IMR-90 (cell line): ENCODE measurements around the gene GPI. TPM values are rescaled to one million over a fixed set of nuclear protein-coding genes. Genes with fewer than 3 reads are reported as not detected.

ENCODE experiments used
- ATAC-seq: fragments of 200-7000 bp; cut with Tn5 transposase; 2 replicates; pipeline ENCODE4 v1.9.1; 2020; ENCODE audit warnings: low read depth, mild to moderate bottlenecking, moderate library complexity
- BruUV-seq: library from RNA; stranded (reverse); fragments of 400-500 nt; replicated peaks from 2 replicates; lab custom pipeline; 2021; lab: Mats Ljungman, UMichigan
- CTCF ChIA-PET: fragments of 300-600 bp; formaldehyde crosslinking; extraction: SDS; loops from one replicate; lab custom pipeline; 2021; ENCODE audit warnings: antibody characterized with exemption; lab: Yijun Ruan, JAX
- POLR2A ChIA-PET: fragments of 300-600 bp; sonication (Branson Sonifier 250); formaldehyde crosslinking; loops from one replicate; lab custom pipeline; 2022; ENCODE audit warnings: antibody characterized with exemption; ENCODE audit not compliant: unreplicated experiment; lab: Charles Lee
- DNase-seq: peaks from one replicate; pipeline ENCODE4 v3.0.0; 2013
- H2AFZ ChIP-seq: replicated peaks from 2 replicates; pipeline ENCODE3; 2013; ENCODE audit warnings: low read length, mild to moderate bottlenecking; ENCODE audit not compliant: poor library complexity
- H2AK5ac ChIP-seq: 2 replicates; pipeline ENCODE4 v1.6.1; 2013; ENCODE audit warnings: low read depth, low read length, inconsistent platforms
- H2AK9ac ChIP-seq: replicated peaks from 2 replicates; pipeline ENCODE3; 2013; ENCODE audit warnings: mild to moderate bottlenecking, low read depth, low read length, moderate library complexity; ENCODE audit not compliant: poor library complexity
- H2BK120ac ChIP-seq: 2 replicates; pipeline ENCODE4 v1.6.1; 2013; ENCODE audit warnings: low read depth, low read length, inconsistent platforms
- H2BK15ac ChIP-seq: 3 replicates; pipeline ENCODE4 v1.6.1; 2013; ENCODE audit warnings: low read depth, low read length, inconsistent platforms
- H2BK20ac ChIP-seq: 2 replicates; pipeline ENCODE4 v1.6.1; 2013; ENCODE audit warnings: low read depth, mild to moderate bottlenecking, inconsistent platforms, low read length, moderate library complexity
- H2BK5ac ChIP-seq: 2 replicates; pipeline ENCODE4 v1.6.1; 2013; ENCODE audit warnings: mild to moderate bottlenecking, low read depth, low read length, inconsistent platforms; ENCODE audit not compliant: poor library complexity, severe bottlenecking
- H3K14ac ChIP-seq: replicated peaks from 2 replicates; pipeline ENCODE4 v1.6.1; 2013; ENCODE audit warnings: low read depth, low read length, inconsistent platforms
- H3K18ac ChIP-seq: 2 replicates; pipeline ENCODE4 v1.6.1; 2013; ENCODE audit warnings: low read depth, low read length, control low read depth
- H3K23ac ChIP-seq: 2 replicates; pipeline ENCODE4 v1.6.1; 2013; ENCODE audit warnings: low read depth, low read length, inconsistent platforms
- H3K27ac ChIP-seq: 2 replicates; pipeline ENCODE4 v1.5.1; 2013; ENCODE audit warnings: mild to moderate bottlenecking, control low read depth, low read length; ENCODE audit not compliant: insufficient read depth
- H3K27me3 ChIP-seq: 2 replicates; pipeline ENCODE4 v1.6.1; 2013; ENCODE audit warnings: low read length; ENCODE audit not compliant: control insufficient read depth, insufficient read depth
- H3K36me3 ChIP-seq: 2 replicates; pipeline ENCODE4 v1.6.1; 2013; ENCODE audit warnings: low read length, mixed read lengths; ENCODE audit not compliant: control insufficient read depth, insufficient read depth
- H3K4ac ChIP-seq: 2 replicates; pipeline ENCODE4 v1.6.1; 2013; ENCODE audit warnings: low read depth, low read length, inconsistent platforms
- H3K4me1 ChIP-seq: 2 replicates; pipeline ENCODE4 v1.6.1; 2013; ENCODE audit warnings: low read length, mixed read lengths; ENCODE audit not compliant: control insufficient read depth, insufficient read depth
- H3K4me2 ChIP-seq: 2 replicates; pipeline ENCODE4 v1.6.1; 2013; ENCODE audit warnings: low read depth, mild to moderate bottlenecking, control low read depth, low read length, moderate library complexity
- H3K4me3 ChIP-seq: 2 replicates; pipeline ENCODE4 v1.5.1; 2013; ENCODE audit warnings: low read depth, mild to moderate bottlenecking, control low read depth, low read length, moderate library complexity; ENCODE audit not compliant: insufficient read depth
- H3K56ac ChIP-seq: 2 replicates; pipeline ENCODE4 v1.6.1; 2013; ENCODE audit warnings: low read length, inconsistent platforms; ENCODE audit not compliant: insufficient read depth; ENCODE audit errors: extremely low read depth
- H3K79me1 ChIP-seq, 2 experiments: 2 replicates each; pipeline ENCODE4 v1.6.1; 2013; ENCODE audit warnings: low read length in 2 of 2, inconsistent platforms in 1 of 2, low read depth in 1 of 2
- H3K9ac ChIP-seq: 2 replicates; pipeline ENCODE4 v1.6.1; 2013; ENCODE audit warnings: low read depth, low read length, control low read depth
- H3K9me1 ChIP-seq: 2 replicates; pipeline ENCODE4 v1.6.1; 2013; ENCODE audit warnings: low read length, inconsistent platforms; ENCODE audit not compliant: insufficient read depth
- H3K9me3 ChIP-seq: 2 replicates; pipeline ENCODE4 v1.6.1; 2013; ENCODE audit warnings: low read length; ENCODE audit not compliant: control insufficient read depth, insufficient read depth
- H4K20me1 ChIP-seq: 2 replicates; pipeline ENCODE4 v1.6.1; 2013; ENCODE audit warnings: low read length, inconsistent platforms; ENCODE audit not compliant: insufficient read depth
- H4K5ac ChIP-seq: 2 replicates; pipeline ENCODE4 v1.6.1; 2013; ENCODE audit warnings: mild to moderate bottlenecking, low read depth, low read length, control low read depth
- H4K8ac ChIP-seq, 2 experiments: 2 replicates each; pipeline ENCODE4 v1.6.1; 2013; ENCODE audit warnings: low read depth in 2 of 2, low read length in 2 of 2, control low read depth in 1 of 2, inconsistent platforms in 1 of 2
- H4K91ac ChIP-seq: 2 replicates; pipeline ENCODE4 v1.6.1; 2013; ENCODE audit warnings: low read depth, low read length, inconsistent platforms; ENCODE audit not compliant: insufficient read depth
- CEBPB ChIP-seq: IDR thresholded peaks from 2 replicates; pipeline ENCODE4 v1.6.1; 2012; ENCODE audit warnings: low read depth, low read length, improper control_type of control experiment
- CHD1 ChIP-seq: IDR thresholded peaks from 2 replicates; pipeline ENCODE4 v1.6.1; 2012; ENCODE audit warnings: low read depth, low read length, improper control_type of control experiment
- FOS ChIP-seq: fragments of 150-350 bp; IDR thresholded peaks from 2 replicates; pipeline ENCODE4 v1.6.1; 2016; ENCODE audit warnings: low read depth, low read length
- MAFK ChIP-seq: IDR thresholded peaks from 2 replicates; pipeline ENCODE4 v1.6.1; 2012; ENCODE audit warnings: low read depth, low read length, improper control_type of control experiment
- MXI1 ChIP-seq: IDR thresholded peaks from 2 replicates; pipeline ENCODE4 v1.6.1; 2012; ENCODE audit warnings: low read depth, mild to moderate bottlenecking, low read length, moderate library complexity, borderline replicate concordance
- RAD21 ChIP-seq: IDR thresholded peaks from 2 replicates; pipeline ENCODE4 v1.6.1; 2012; ENCODE audit warnings: low read length, improper control_type of control experiment
- RCOR1 ChIP-seq: IDR thresholded peaks from 2 replicates; pipeline ENCODE4 v1.6.1; 2012; ENCODE audit warnings: mild to moderate bottlenecking, low read length, improper control_type of control experiment; ENCODE audit not compliant: insufficient replicate concordance
- WGBS, 2 experiments: methylation state at CpG; one replicate each; pipeline versions ENCODE4 v1.1.5 to v1.1.7; 2013; ENCODE audit warnings: missing lambda C conversion rate in 2 of 2; ENCODE audit not compliant: insufficient read length in 1 of 2; ENCODE audit errors: extremely low coverage in 2 of 2; 5-methylcytosine and 5-hydroxymethylcytosine counted together
- dilution Hi-C: fragments of 300-500 bp; cut with HindIII; formaldehyde crosslinking; loops from one replicate; pipeline ENCODE4 v1.14.3; 2018; ENCODE audit warnings: low sequenced_read_pairs; ENCODE audit not compliant: unreplicated experiment
- in situ Hi-C: fragments of 300-500 bp; cut with MboI; formaldehyde crosslinking; loops from 3 replicates; pipeline ENCODE4 v1.14.3; 2019; ENCODE audit warnings: low sequenced_read_pairs, inconsistent platforms, mixed read lengths
- intact Hi-C: fragments of 100-400 bp; cut with micrococcal nuclease; formaldehyde crosslinking; loops from 2 replicates; pipeline ENCODE4 v1.10.0; 2022
- polyA plus RNA-seq, 3 experiments: library from polyadenylated mRNA; depleted of rRNA; stranded (reverse); fragments of >200 nt; gene quantifications; 2 replicates each; pipeline ENCODE4 v1.2.3, GENCODE V29; 2012; ENCODE audit warnings: low replicate concordance in 1 of 3
- total RNA-seq: library from RNA; depleted of rRNA; stranded (reverse); fragments of >200 nt; gene quantifications from 2 replicates; pipeline ENCODE4 v1.2.3, GENCODE V29; 2012
- TF ChIP-seq, protein P1 (sequence below): fragments of 150-350 bp; IDR thresholded peaks from 2 replicates; pipeline ENCODE4 v1.6.1; 2017; ENCODE audit warnings: mild to moderate bottlenecking, antibody characterized with exemption, low read length, low read depth
- TF ChIP-seq, protein P2 (sequence below): fragments of 150-350 bp; IDR thresholded peaks from 2 replicates; pipeline ENCODE4 v1.6.1; 2016; ENCODE audit warnings: low read depth, mild to moderate bottlenecking, low read length, moderate library complexity, borderline replicate concordance

Gene GPI
- total and polyA plus RNA-seq, 2 of the 4 experiments (the other 2 are of a cell fraction) = 147 to 239 TPM

DNA sequence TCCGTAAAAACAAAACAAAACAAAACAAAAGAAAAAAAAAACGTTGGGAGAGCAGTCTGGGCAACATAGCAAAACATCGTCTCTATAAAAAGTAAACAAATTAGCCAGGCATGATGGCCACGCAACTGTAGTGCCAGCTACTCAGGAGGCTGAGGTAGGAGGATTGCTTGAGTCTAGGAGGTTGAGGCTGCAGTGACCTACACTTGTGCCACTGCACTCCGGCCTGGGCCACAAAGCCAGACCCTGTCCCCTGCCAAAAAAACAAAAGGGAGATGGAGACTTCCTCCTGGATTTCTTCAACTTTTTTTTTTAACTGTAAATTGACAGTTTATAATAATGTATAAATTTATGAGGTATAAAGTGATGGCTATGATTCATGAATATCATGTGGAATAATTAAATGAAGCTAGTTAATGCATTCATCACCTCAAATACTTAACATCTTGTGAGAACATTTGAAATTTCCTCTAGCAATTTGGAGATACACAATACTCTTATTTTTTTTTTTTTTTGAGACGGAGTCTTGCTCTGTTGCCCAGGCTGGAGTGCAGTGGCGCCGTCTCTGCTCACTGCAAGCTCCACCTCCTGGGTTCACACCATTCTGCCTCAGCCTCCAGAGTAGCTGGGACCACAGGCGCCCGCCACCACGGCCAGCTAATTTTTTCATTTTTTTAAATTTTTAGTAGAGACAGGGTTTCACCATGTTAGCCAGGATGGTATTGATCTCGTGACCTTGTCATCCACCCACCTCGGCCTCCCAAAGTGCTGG lies 41.1 kb downstream of the GPI start:
- Histone ChIP-seq H3K9ac (no peak overlapping the region), H3K36me3 (peaks cover 8% of the 10 kb centered on the region), H4K5ac (no peak overlapping the region), H3K79me1 (peaks cover 3 to 12% of the 10 kb centered on the region in 2 experiments; a peak in 2 of 4 replicates), H3K27me3 (no peaks in the 10 kb centered on the region), H4K8ac (no peak overlapping the region), H3K23ac (no peak overlapping the region), H2BK20ac (no peak overlapping the region), H4K20me1 (no peaks in the 10 kb centered on the region; the same call in 1 of the 2 replicates), H3K4me3 (no peak overlapping the region), H3K4me1 (peaks cover 2% of the 10 kb centered on the region; the same call in 1 of the 2 replicates), H3K18ac (no peak overlapping the region), H2BK120ac (no peak overlapping the region), H2AFZ (no peak overlapping the region), H3K14ac (no peak overlapping the region), H3K27ac (no peak overlapping the region), H3K56ac (no peak overlapping the region), H3K9me3 (no peaks in the 10 kb centered on the region), H3K4me2 (no peak overlapping the region), H3K9me1 (no peaks in the 10 kb centered on the region), H2BK15ac (no peak overlapping the region), H2BK5ac (no peak overlapping the region), H2AK9ac (no peak overlapping the region), H4K91ac (no peak overlapping the region), H2AK5ac (no peak overlapping the region), H3K4ac (no peak overlapping the region)
- no peak for TF ChIP-seq MAFK
- TF ChIP-seq CEBPB = no peak
- TF ChIP-seq FOS = no peak
- TF ChIP-seq, protein P1, sequence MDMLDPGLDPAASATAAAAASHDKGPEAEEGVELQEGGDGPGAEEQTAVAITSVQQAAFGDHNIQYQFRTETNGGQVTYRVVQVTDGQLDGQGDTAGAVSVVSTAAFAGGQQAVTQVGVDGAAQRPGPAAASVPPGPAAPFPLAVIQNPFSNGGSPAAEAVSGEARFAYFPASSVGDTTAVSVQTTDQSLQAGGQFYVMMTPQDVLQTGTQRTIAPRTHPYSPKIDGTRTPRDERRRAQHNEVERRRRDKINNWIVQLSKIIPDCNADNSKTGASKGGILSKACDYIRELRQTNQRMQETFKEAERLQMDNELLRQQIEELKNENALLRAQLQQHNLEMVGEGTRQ = no peak
- TF ChIP-seq CHD1 = no peak
- TF ChIP-seq, protein P2, sequence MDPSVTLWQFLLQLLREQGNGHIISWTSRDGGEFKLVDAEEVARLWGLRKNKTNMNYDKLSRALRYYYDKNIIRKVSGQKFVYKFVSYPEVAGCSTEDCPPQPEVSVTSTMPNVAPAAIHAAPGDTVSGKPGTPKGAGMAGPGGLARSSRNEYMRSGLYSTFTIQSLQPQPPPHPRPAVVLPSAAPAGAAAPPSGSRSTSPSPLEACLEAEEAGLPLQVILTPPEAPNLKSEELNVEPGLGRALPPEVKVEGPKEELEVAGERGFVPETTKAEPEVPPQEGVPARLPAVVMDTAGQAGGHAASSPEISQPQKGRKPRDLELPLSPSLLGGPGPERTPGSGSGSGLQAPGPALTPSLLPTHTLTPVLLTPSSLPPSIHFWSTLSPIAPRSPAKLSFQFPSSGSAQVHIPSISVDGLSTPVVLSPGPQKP = no peak
- TF ChIP-seq RAD21 = no peak
- TF ChIP-seq MXI1 = no peak
- no peak for TF ChIP-seq RCOR1
- ChIA-PET CTCF (interaction anchor here (0.8 kb wide), 1 partner anchor 19 kb away, joined by 5 read pairs; no protein-coding TSS in a partner anchor), POLR2A (no interaction called here)
- dilution Hi-C loops (no loop called here), intact Hi-C loops (no loop called here), in situ Hi-C loops (no loop called here)
- no TSS peak for BruUV-seq
- 100% methylated on average over 1 of the region's 13 CpGs; no CpG with 5 or more reads in 1 of the 2 experiments for WGBS, 2 experiments
- DNase-seq (no peak), ATAC-seq (no peak)
